Measurements from ENCODE around the gene AK9.

DNA sequence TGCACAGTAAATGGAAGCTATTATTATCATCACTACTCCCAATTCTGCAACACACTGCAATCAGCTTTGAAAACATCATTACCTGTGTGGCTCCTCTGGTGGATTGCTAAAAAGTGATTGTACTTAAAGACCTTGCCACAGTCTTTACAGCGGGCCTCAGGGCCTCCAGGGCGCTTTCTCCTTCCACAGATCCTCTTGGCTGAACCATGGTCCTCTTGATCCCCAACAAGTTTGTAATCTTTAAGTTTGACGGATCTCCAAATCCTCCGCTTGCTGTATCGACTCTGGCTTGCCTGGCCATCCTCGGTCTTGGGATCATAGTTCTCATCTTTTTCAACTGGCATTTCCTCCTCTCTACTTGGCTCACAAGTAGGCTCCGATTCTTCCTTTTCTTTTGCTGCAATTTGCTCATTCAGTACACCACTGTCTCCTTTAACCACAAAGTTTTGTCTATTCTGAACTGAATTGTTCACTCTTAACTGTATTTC is 210.0 kb downstream of the AK9 start:
- TF ChIP-seq NRF1 (IDR thresholded peaks at IDR 0.05; ENCODE audit: low read depth, low read length) (no peak), POLR2A (IDR thresholded peaks at IDR 0.05; ENCODE audit: control extremely low read depth in 1 of 2, low read depth in 2 of 2, low read length in 2 of 2) (no peak), EZH2 (IDR thresholded peaks at IDR 0.05; ENCODE audit: low read depth, low read length, severe bottlenecking) (no peak), RAD21 (IDR thresholded peaks at IDR 0.05 in 1 of 2, conservative IDR thresholded peaks at IDR 0.05 in 1 of 2; ENCODE audit: low read depth in 2 of 2, low read length in 2 of 2) (no peak), JUND (IDR thresholded peaks at IDR 0.05; ENCODE audit: low read length) (no peak), CTCF (IDR thresholded peaks at IDR 0.05; ENCODE audit: control extremely low read depth in 1 of 3, insufficient read depth in 1 of 3, low read depth in 1 of 3, low read length in 3 of 3) (no peak), SIX5 (IDR thresholded peaks at IDR 0.05; ENCODE audit: low read depth, low read length) (no peak), CBX5 (IDR thresholded peaks at IDR 0.05; ENCODE audit: low read depth, low read length) (no peak)
